ENCODE measurements around the gene DMD. TPM values are rescaled to one million over a fixed set of nuclear protein-coding genes. Genes with fewer than 3 reads are reported as not detected.

The DMD gene
- total RNA-seq, 1 donor from 2014 or later, result 9.7 TPM

DNA sequence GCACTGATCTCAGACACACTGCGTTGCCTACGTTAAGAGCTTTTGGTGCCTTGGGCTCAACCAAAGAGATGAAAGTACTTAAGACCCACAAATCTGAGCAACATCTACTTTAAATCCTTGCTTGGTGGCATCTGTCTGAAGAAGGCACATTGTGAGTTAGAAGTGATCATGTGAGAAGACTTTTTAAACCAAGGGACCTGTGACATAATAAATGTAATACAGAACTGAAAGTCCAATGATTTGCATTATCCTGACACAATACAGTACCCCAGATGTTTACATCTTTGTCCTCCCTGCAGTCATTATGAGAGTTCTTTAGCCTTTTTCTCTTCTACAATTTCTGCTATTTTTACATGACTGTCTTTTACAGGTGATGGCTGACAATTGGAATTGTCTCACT lies 2042.8 kb downstream of the DMD start:
- peaks cover 16% of the 10 kb centered on the region for H3K9me3 Mint-ChIP-seq
- H3K4me3 Mint-ChIP-seq, result no peak overlapping the region
- no peaks in the 10 kb centered on the region for H3K27me3 Mint-ChIP-seq (ENCODE audit: low read depth)
- no peaks in the 10 kb centered on the region for H3K4me1 Mint-ChIP-seq
- no peak overlapping the region for H3K27ac Mint-ChIP-seq (ENCODE audit: unreplicated experiment)
- no peak for TF ChIP-seq CTCF (conservative IDR thresholded peaks at IDR 0.05)
- H3K36me3 Mint-ChIP-seq (ENCODE audit: low read depth), result peaks cover 32% of the 10 kb centered on the region
- no peak for DNase-seq (ENCODE audit: low read depth, low spot score)

DNA sequence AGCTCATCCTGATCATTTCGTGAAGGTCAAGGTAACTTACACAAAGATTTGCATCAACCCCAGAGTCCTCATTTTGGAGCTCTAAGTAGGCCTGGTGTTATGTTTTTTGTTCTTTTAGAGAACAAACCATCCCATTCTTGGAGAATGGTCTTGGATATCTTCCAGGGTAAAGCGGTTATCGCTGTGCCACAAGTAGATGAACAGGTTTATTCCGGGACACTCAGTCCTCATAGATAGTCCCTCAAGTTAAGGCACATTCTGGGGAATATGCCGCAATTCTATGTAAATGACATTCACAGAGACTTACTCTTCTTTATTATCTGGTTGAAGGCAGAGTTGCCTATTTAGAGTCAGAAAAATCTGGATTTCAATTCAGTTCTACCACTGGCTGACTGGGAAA lies 2044.5 kb downstream of the DMD start:
- H3K27me3 Mint-ChIP-seq (ENCODE audit: low read depth), result no peaks in the 10 kb centered on the region
- H3K4me3 Mint-ChIP-seq, result no peak overlapping the region
- H3K27ac Mint-ChIP-seq (ENCODE audit: unreplicated experiment), result peak overlapping the region; percentile 63
- peaks cover 36% of the 10 kb centered on the region for H3K36me3 Mint-ChIP-seq (ENCODE audit: low read depth)
- no peak for DNase-seq (ENCODE audit: low read depth, low spot score)
- no peaks in the 10 kb centered on the region for H3K4me1 Mint-ChIP-seq
- no peak for TF ChIP-seq CTCF (conservative IDR thresholded peaks at IDR 0.05)
- peaks cover 14% of the 10 kb centered on the region for H3K9me3 Mint-ChIP-seq

DNA sequence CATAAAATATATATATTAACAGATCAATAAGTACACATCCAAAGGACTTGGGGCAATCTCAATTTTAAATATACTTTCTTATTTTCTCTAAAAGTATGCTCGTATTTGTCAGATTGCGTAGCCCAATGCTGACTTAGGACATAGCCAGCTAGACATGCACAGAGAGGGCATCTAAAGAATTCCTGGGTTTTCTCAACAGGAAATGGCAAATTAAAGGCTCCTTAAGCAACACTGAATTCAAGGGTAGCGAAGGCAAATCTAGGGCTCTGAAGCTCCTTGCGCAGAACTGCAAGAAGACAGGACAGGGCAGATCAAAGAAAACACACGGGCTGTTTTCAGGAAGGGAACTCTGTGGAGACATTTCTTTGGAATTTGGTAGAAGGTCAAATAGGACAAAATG lies 2044.9 kb downstream of the DMD start:
- Mint-ChIP-seq H3K27ac (ENCODE audit: unreplicated experiment) (peak overlapping the region; percentile 63), H3K9me3 (peaks cover 18% of the 10 kb centered on the region), H3K27me3 (ENCODE audit: low read depth) (no peaks in the 10 kb centered on the region), H3K4me1 (no peaks in the 10 kb centered on the region), H3K36me3 (ENCODE audit: low read depth) (peaks cover 33% of the 10 kb centered on the region), H3K4me3 (no peak overlapping the region)
- DNase-seq (ENCODE audit: low read depth, low spot score), result no peak
- TF ChIP-seq CTCF (conservative IDR thresholded peaks at IDR 0.05), result no peak

GRCh38 chrX:31165241-31166035 lies 2045.9 kb downstream of the DMD start:
- no peak for DNase-seq (ENCODE audit: low read depth, low spot score)
- no peak overlapping the region for H3K27ac Mint-ChIP-seq (ENCODE audit: unreplicated experiment)
- H3K4me1 Mint-ChIP-seq, result no peaks in the 10 kb centered on the region
- no peak overlapping the region for H3K4me3 Mint-ChIP-seq
- TF ChIP-seq CTCF (conservative IDR thresholded peaks at IDR 0.05), result no peak
- H3K27me3 Mint-ChIP-seq (ENCODE audit: low read depth), result no peaks in the 10 kb centered on the region
- peaks cover 31% of the 10 kb centered on the region for H3K36me3 Mint-ChIP-seq (ENCODE audit: low read depth)
- H3K9me3 Mint-ChIP-seq, result peaks cover 19% of the 10 kb centered on the region

DNA sequence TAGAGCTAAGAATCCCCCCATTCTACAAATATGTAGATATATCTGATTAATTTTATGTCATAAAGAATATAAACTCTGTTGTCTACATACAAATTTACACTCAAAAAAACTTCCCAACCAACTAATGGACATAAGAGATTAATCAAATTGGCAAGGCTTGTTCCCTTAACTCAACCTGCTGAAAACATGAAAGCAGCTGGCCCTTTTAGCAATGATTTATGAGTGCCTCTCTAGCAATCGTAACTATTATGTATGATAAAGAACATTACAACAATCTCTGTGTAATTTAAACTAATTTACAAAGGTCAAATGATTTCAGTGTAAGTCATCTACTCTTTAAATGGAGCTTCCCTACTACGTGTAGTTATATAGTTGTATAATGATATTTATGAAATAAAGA lies 2056.4 kb downstream of the DMD start:
- no peaks in the 10 kb centered on the region for H3K27me3 Mint-ChIP-seq (ENCODE audit: low read depth)
- TF ChIP-seq CTCF (conservative IDR thresholded peaks at IDR 0.05), result no peak
- H3K27ac Mint-ChIP-seq (ENCODE audit: unreplicated experiment), result no peak overlapping the region
- no peak overlapping the region for H3K4me3 Mint-ChIP-seq
- H3K4me1 Mint-ChIP-seq, result no peaks in the 10 kb centered on the region
- DNase-seq (ENCODE audit: low read depth, low spot score), result no peak
- no peaks in the 10 kb centered on the region for H3K36me3 Mint-ChIP-seq (ENCODE audit: low read depth)
- peaks cover 3% of the 10 kb centered on the region for H3K9me3 Mint-ChIP-seq
